NCI-H2029 (cell line): ENCODE measurements around the gene NCK2.

Source experiments
- DNase-seq: peaks from one replicate; lab custom pipeline; 2025; lab: John Stamatoyannopoulos, UW

Gene NCK2

GRCh38 chr2:105736145-105736544 lies 8.6 kb upstream of the NCK2 start:
- no peak for DNase-seq

- no peak for DNase-seq
Measured at GRCh38 chr2:105737980-105738657, 6.6 kb upstream of the NCK2 start.

- no peak for DNase-seq
Measured at GRCh38 chr2:105738658-105739241, 6.0 kb upstream of the NCK2 start.

- no peak for DNase-seq
Measured at GRCh38 chr2:105739426-105739825, 5.3 kb upstream of the NCK2 start.

GRCh38 chr2:105739944-105740530 lies 4.7 kb upstream of the NCK2 start:
- DNase-seq, result no peak

- no peak for DNase-seq
Measured at GRCh38 chr2:105741174-105741573, 3.5 kb upstream of the NCK2 start.

- DNase-seq, result peak; percentile 15
Measured at GRCh38 chr2:105741617-105742016, 3.1 kb upstream of the NCK2 start.

GRCh38 chr2:105744091-105744908 lies 412 bp upstream of the NCK2 start:
- DNase-seq, result peak; percentile 15

GRCh38 chr2:105746177-105747080 lies 1.7 kb downstream of the NCK2 start:
- no peak for DNase-seq

- no peak for DNase-seq
Measured at GRCh38 chr2:105747254-105747894, 2.7 kb downstream of the NCK2 start.

GRCh38 chr2:105747991-105748390 lies 3.3 kb downstream of the NCK2 start:
- no peak for DNase-seq

- DNase-seq, result no peak
Measured at GRCh38 chr2:105748566-105748965, 3.9 kb downstream of the NCK2 start.

GRCh38 chr2:105749583-105750400 lies 5.1 kb downstream of the NCK2 start:
- no peak for DNase-seq

- DNase-seq, result no peak
Measured at GRCh38 chr2:105750735-105751134, 6.0 kb downstream of the NCK2 start.

GRCh38 chr2:105751272-105751671 lies 6.6 kb downstream of the NCK2 start:
- DNase-seq, result no peak

GRCh38 chr2:105752691-105753358 lies 8.1 kb downstream of the NCK2 start:
- no peak for DNase-seq

- no peak for DNase-seq
Measured at GRCh38 chr2:105753380-105753779, 8.7 kb downstream of the NCK2 start.

- no peak for DNase-seq
Measured at GRCh38 chr2:105754011-105754410, 9.3 kb downstream of the NCK2 start.

GRCh38 chr2:105754994-105755393 lies 10.3 kb downstream of the NCK2 start:
- DNase-seq, result no peak

- DNase-seq, result no peak
Measured at GRCh38 chr2:105755895-105756294, 11.2 kb downstream of the NCK2 start.
